Uterus (tissue), 2 donors: Measurements from ENCODE around the gene SAMD3.

ENCODE experiments used
- CTCF ChIP-seq, 4 experiments: fragments of 200-600 bp in 2 of 4; fragments of 450-650 bp in 2 of 4; sonication (generic) in 2 of 4; IDR thresholded peaks; one replicate each; pipeline ENCODE4 v1.5.1; 2016 to 2019; ENCODE audit warnings: antibody characterized with exemption in 4 of 4, mild to moderate bottlenecking in 2 of 4, moderate library complexity in 1 of 4
- POLR2A ChIP-seq, 2 donors: fragments of 450-650 bp; IDR thresholded peaks; one replicate each; pipeline ENCODE4 v1.6.1; 2016; ENCODE audit warnings: antibody characterized with exemption in 2 of 2, mild to moderate bottlenecking in 1 of 2, moderate library complexity in 1 of 2

- TF ChIP-seq CTCF (IDR thresholded peaks at IDR 0.05): no peak
- no peak for TF ChIP-seq POLR2A (IDR thresholded peaks at IDR 0.05)
These were observed 124.4 kb downstream of the SAMD3 start for GRCh38 chr6:130098317-130098716.
